Cortex of kidney (tissue), 1 donor: Measurements from ENCODE around the gene SIVA1.

Source experiments
- DNase-seq: peaks from one replicate; lab custom pipeline; 2025; lab: John Stamatoyannopoulos, UW

Gene SIVA1

DNA sequence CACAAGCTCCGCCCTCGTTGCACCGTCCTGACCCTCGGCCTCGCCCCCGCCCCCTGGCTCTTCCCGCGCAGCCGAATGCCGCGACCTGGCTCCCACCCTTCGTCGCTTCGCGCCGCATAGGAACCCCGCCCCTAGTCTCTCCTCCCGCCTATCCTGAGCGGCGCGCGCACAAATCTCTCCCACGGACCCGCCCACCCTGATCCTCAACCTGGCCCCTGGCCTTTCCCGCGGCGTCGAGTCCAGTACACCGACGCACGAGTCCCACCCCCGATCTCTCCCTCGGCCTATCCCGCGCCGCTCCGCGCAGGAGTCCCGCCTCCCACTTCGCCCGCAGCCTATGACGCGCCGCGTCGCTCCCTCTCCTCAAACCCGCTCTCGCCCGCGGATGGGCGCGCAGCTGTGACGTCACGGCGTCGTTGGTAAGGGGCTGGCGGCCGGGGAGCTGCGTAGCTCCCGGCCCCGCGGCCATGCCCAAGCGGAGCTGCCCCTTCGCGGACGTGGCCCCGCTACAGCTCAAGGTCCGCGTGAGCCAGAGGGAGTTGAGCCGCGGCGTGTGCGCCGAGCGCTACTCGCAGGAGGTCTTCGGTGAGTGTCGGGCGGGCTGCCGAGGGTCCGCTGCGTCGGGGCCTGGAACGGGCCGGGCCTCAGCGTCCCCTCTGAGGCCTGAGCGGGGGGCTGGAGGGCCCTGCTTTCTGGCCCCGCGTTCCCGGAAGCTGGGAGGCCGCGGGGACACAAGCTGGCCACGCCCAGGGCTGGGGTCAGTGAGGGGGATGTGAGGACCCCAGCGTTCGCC lies at the start of gene SIVA1:
SIVA1 (plus strand) TSS at position 413 of the 793 bp plus-strand sequence; CDS start at position 468, 55 bp downstream.
- peak; percentile 57 for DNase-seq

- no peak for DNase-seq
Measured at GRCh38 chr14:104703269-104703668, 49.7 kb upstream of the SIVA1 start.

DNA sequence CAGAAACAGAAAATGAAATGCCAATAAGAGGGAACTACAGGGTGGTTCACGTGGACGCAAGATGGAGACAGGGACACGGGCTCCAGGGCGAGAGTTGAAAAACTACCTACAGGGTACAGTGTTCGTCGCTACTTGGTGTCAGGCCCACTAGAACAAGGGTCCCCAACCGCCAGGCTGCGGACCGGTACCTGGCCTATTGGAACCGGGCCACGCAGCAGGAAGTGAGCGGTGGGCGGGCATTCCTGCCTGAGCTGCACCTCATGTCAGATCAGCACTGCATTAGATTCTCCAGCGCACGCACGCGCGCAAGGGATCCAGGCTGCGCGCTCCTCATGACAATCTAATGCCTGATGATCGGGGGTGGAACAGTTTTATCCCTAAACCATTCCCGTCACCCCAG lies 48.7 kb upstream of the SIVA1 start:
- no peak for DNase-seq

- DNase-seq = no peak
Measured at GRCh38 chr14:104705340-104706047, 47.5 kb upstream of the SIVA1 start.

DNA sequence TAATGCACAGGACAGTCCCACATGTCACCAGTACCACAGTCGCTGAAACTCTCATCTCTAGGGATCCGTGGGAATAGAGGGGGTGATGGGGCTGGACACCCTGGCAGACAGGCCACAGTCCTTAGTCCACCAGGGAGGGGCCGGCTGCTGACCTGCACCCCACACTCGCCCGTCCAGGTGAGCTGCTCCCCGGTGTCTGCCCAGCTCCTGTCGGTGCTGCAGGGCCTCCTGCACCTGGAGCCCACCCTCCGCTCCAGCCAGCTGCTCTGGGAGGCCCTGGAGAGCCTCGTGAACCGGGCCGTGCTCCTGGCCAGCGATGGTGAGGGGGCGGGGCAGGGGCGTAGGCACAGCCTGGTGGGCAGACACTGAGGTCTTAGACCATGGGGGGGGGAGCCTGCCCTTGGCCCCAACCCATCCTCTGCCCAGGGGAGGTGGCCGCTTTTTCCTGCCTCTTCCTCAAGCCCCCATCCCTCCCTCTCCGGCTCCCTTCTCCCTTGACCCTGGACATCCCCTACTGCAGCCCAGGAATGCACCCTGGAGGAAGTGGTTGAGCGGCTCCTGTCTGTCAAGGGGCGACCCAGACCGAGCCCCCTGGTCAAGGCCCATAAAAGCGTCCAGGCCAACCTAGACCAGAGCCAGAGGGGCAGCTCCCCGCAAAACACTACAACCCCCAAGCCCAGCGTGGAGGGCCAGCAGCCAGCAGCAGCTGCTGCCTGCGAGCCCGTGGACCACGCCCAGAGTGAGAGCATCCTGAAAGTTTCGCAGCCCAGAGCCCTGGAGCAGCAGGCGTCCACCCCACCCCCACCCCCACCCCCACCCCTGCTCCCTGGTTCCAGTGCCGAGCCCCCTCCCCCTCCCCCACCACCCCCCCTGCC lies 46.0 kb upstream of the SIVA1 start:
- DNase-seq = no peak

GRCh38 chr14:104707608-104708595 lies 45.0 kb upstream of the SIVA1 start:
- DNase-seq = no peak

GRCh38 chr14:104708606-104709268 lies 44.2 kb upstream of the SIVA1 start:
- DNase-seq = no peak

- no peak for DNase-seq
Measured at GRCh38 chr14:104709387-104710039, 43.4 kb upstream of the SIVA1 start.

GRCh38 chr14:104710071-104710735 lies 42.7 kb upstream of the SIVA1 start:
- no peak for DNase-seq

GRCh38 chr14:104712881-104713734 lies 39.8 kb upstream of the SIVA1 start:
- no peak for DNase-seq

- DNase-seq = no peak
Measured at GRCh38 chr14:104714066-104714465, 38.9 kb upstream of the SIVA1 start.

DNA sequence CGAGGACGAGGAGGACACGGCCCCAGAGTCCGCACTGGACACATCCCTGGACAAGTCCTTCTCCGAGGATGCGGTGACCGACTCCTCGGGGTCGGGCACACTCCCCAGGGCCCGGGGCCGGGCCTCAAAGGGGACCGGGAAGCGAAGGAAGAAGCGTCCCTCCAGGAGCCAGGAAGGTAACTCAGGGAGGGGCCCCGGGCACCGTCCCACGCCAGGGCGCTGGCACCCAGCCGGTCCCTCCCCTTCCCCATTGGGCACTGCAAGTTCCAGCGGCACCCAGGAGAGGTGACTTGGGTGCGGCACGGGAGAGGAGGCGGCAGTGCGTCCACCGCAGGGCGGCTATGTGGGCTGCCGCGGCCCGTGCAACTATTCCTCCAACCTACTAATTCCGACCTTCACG lies 38.3 kb upstream of the SIVA1 start:
- DNase-seq = no peak

- DNase-seq = no peak
Measured at GRCh38 chr14:104715416-104715815, 37.5 kb upstream of the SIVA1 start.

GRCh38 chr14:104715871-104716270 lies 37.1 kb upstream of the SIVA1 start:
- DNase-seq = no peak

DNA sequence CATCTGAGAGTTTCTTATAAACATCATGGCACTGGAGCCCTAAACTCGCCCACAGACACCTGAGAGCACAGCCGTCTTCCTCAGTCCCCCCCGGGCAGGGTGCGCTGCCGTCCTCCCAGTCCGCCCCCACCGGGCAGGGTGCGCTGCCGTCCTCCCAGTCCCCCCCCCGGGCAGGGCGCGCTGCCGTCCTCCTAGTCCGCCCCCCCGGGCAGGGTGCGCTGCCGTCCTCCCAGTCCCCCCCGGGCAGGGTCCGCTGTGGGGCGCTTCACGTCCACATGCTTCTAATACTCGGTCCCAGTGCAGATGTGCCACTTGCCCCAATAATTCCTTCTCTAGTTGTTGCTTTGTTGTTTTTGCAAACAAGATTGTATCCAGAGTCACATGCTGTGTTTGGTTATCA lies 35.8 kb upstream of the SIVA1 start:
- no peak for DNase-seq

DNA sequence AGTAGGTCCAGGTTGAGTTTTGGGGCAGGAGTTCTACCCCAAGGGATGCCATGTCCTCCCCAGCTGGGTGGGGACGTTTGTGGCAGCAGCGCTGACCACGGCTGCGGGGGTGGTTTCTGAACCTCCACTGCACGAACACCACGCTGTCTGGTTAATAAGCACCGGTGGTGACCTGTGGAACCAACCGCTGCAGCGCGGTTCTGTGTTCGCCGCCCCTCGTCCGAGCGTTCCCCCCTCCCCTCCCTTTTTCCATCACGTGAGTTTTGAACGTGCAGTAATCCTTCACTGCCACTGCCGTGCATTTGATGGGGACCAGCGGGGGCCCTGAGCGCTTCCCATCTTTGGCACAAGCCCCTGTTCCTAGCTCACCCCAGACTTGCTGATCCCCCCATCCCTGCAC lies 35.3 kb upstream of the SIVA1 start:
- DNase-seq = no peak

DNA sequence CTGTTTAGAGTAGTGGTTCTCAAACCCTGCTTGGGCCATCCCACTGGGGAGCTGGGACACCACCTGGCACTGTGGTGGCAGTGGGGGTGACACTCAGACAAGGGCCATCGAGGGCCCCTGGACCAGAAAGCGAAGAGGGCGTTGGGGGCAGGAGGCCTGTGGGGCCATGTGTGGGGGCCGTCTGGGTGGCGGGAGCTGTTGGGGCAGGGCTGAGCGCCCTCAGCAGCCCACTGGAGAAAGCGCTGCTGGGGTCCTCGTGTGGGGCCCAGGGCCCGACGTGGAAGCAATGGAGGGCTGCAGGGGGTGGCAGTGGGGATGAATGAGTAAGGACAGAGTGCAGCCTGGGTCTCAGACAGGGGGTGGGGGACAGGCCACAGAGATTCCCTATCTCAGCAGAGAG lies 34.8 kb upstream of the SIVA1 start:
- no peak for DNase-seq

GRCh38 chr14:104718871-104719270 lies 34.1 kb upstream of the SIVA1 start:
- no peak for DNase-seq

DNA sequence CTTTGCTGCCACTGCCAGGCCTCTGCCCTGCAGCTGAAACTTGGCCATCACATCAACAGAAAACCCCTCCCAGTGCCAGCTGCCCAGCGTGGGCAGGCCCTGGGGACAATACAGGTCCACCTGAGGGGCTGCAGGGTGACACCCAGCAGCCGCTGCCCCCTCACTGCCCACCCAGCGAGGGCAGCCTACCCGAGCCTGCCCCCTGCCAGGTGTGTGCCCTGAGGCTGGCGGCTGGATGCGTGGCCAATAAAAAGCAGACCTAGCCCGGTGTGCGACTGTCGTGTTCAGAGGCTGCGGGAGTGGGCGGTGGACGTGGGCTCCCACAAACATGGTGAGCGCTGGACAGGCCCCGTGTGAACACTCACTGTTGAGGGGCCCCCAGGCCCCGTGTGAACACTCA lies 33.6 kb upstream of the SIVA1 start:
- no peak for DNase-seq
